Gastrocnemius medialis (tissue), 4 donors: ENCODE data around the gene CSN3. TPM values are rescaled to one million over a fixed set of nuclear protein-coding genes. Genes with fewer than 3 reads are reported as not detected.

Experiments
- ATAC-seq, 2 donors: fragments of 150-250 bp; one replicate each; pipeline ENCODE4 v1.9.1; 2016
- DNase-seq, 2 donors: peaks; one replicate each; pipeline ENCODE4 v3.0.0-alpha.2; 2019
- H3K27ac ChIP-seq, 4 donors: fragments of 200-600 bp; sonication (generic); 1 replicate in 1 of 4; 2 replicates in 3 of 4; pipeline ENCODE4 v1.5.1; 2016 to 2018; ENCODE audit warnings: mild to moderate bottlenecking in 2 of 4, moderate library complexity in 1 of 4
- H3K27me3 ChIP-seq, 3 donors: fragments of 200-600 bp; sonication (generic) in 2 of 3; 1 replicate in 1 of 3; 2 replicates in 2 of 3; pipeline versions ENCODE4 v1.5.1 to v1.6.0; 2016 to 2019; ENCODE audit warnings: mild to moderate bottlenecking in 1 of 3, moderate library complexity in 1 of 3
- H3K36me3 ChIP-seq, 2 donors: fragments of 200-600 bp; sonication (generic) in 1 of 2; one replicate each; pipeline ENCODE4 v1.5.1; 2017 to 2018
- H3K4me1 ChIP-seq, 2 donors: fragments of 200-600 bp; sonication (generic) in 1 of 2; one replicate each; pipeline ENCODE4 v1.5.1; 2016 to 2017; ENCODE audit warnings: mild to moderate bottlenecking in 2 of 2
- H3K4me3 ChIP-seq, 4 donors: fragments of 200-600 bp; sonication (generic) in 3 of 4; 1 replicate in 1 of 4; 2 replicates in 3 of 4; pipeline ENCODE4 v1.5.1; 2016 to 2019; ENCODE audit warnings: mild to moderate bottlenecking in 2 of 4
- H3K9me3 ChIP-seq, 3 donors: fragments of 200-600 bp; sonication (generic) in 2 of 3; 1 replicate in 1 of 3; 2 replicates in 2 of 3; pipeline ENCODE4 v1.5.1; 2016 to 2019
- POLR2A ChIP-seq, 2 donors: fragments of 450-650 bp; IDR thresholded peaks; one replicate each; pipeline ENCODE4 v1.6.1; 2017; ENCODE audit warnings: antibody characterized with exemption in 2 of 2, mild to moderate bottlenecking in 2 of 2, moderate library complexity in 2 of 2
- in situ Hi-C, 4 donors: fragments of 200-750 bp; cut with MboI; loops; one replicate each; pipeline versions ENCODE4 v1.15.0 to v1.8.0; 2017; ENCODE audit warnings: low sequenced_read_pairs in 4 of 4
- intact Hi-C: fragments of 100-400 bp; cut with DNase I; formaldehyde crosslinking; loops from one replicate; pipeline ENCODE4 v1.15.1; 2023; ENCODE audit warnings: low total_unique reads
- total RNA-seq, 4 donors: library from RNA; depleted of rRNA; stranded (reverse); fragments of >200 nt; gene quantifications; one replicate each; pipeline versions ENCODE4 v1.1.0 to v1.2.3, GENCODE V29; 2016
- TF ChIP-seq, protein P1 (sequence below), 5 experiments: fragments of 450-650 bp in 3 of 5; fragments of 200-600 bp in 2 of 5; sonication (generic) in 2 of 5; IDR thresholded peaks in 4 of 5; conservative IDR thresholded peaks in 1 of 5; 1 replicate in 4 of 5; 2 replicates in 1 of 5; pipeline ENCODE4 v1.5.1; 2016 to 2019; ENCODE audit warnings: antibody characterized with exemption in 5 of 5, mild to moderate bottlenecking in 3 of 5, moderate library complexity in 3 of 5

Gene CSN3
- total RNA-seq, 4 donors from 2014 or later: not detected

GRCh38 chr4:70288651-70289050 lies 46.3 kb downstream of the CSN3 start:
- Histone ChIP-seq H3K9me3 (no peaks in the 10 kb centered on the region), H3K4me3 (no peak overlapping the region), H3K27me3 (no peaks in the 10 kb centered on the region), H3K4me1 (no peaks in the 10 kb centered on the region), H3K27ac (no peak overlapping the region), H3K36me3 (no peaks in the 10 kb centered on the region)
- in situ Hi-C loops (no loop called here), intact Hi-C loops (no loop called here)
- DNase-seq: no peak
- TF ChIP-seq, protein P1, sequence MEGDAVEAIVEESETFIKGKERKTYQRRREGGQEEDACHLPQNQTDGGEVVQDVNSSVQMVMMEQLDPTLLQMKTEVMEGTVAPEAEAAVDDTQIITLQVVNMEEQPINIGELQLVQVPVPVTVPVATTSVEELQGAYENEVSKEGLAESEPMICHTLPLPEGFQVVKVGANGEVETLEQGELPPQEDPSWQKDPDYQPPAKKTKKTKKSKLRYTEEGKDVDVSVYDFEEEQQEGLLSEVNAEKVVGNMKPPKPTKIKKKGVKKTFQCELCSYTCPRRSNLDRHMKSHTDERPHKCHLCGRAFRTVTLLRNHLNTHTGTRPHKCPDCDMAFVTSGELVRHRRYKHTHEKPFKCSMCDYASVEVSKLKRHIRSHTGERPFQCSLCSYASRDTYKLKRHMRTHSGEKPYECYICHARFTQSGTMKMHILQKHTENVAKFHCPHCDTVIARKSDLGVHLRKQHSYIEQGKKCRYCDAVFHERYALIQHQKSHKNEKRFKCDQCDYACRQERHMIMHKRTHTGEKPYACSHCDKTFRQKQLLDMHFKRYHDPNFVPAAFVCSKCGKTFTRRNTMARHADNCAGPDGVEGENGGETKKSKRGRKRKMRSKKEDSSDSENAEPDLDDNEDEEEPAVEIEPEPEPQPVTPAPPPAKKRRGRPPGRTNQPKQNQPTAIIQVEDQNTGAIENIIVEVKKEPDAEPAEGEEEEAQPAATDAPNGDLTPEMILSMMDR (IDR thresholded peaks at IDR 0.05 in 4 of 5, conservative IDR thresholded peaks at IDR 0.05 in 1 of 5): no peak
- TF ChIP-seq POLR2A (IDR thresholded peaks at IDR 0.05): no peak
- ATAC-seq: no peak

DNA sequence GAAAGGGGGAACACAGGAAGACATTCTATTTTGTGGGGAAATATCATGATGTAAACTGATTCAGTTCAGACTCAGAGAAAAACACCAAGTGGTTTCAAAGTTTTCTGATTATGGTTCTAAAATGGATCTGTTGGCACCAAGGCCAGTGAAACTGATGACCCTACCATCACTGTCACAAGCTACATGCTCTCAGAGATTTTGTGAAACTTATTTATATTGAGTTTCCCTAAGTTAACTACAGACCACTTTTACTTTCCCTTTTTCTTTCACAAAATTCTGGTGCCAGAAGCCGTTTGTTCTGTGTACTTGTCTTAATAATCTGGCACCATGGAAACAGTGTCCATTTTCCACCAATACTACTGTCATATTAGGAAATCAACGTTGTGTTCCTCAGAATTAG lies 48.9 kb downstream of the CSN3 start:
- Histone ChIP-seq H3K9me3 (no peaks in the 10 kb centered on the region), H3K4me3 (no peak overlapping the region), H3K27me3 (no peaks in the 10 kb centered on the region), H3K27ac (no peak overlapping the region), H3K4me1 (no peaks in the 10 kb centered on the region), H3K36me3 (no peaks in the 10 kb centered on the region)
- intact Hi-C loops (no loop called here), in situ Hi-C loops (no loop called here)
- no peak for TF ChIP-seq POLR2A (IDR thresholded peaks at IDR 0.05)
- TF ChIP-seq, protein P1 (IDR thresholded peaks at IDR 0.05 in 4 of 5, conservative IDR thresholded peaks at IDR 0.05 in 1 of 5): no peak
- no peak for ATAC-seq
- DNase-seq: no peak

DNA sequence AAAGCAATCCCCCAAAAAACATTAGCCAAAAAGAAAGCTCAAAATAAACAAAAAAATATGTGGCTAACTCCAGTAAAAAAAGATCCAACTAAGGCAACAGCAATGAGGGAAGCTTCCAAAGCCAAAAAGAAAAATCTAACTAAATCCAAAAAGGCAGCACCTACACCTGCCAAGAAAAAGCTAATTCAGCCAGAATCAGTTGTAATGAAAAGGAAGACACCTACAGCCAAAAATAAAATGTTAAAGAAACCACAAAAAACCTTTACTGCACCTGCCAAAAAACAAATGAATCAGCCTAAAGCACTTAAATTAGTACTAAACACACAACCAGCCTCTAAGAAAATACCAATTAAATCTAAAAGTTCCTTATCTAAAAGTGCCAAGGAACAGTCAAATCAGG lies 55.2 kb downstream of the CSN3 start:
- in situ Hi-C loops (no loop called here), intact Hi-C loops (no loop called here)
- TF ChIP-seq POLR2A (IDR thresholded peaks at IDR 0.05): no peak
- TF ChIP-seq, protein P1 (IDR thresholded peaks at IDR 0.05 in 4 of 5, conservative IDR thresholded peaks at IDR 0.05 in 1 of 5): no peak
- DNase-seq (no peak), ATAC-seq (no peak)
- H3K27me3 ChIP-seq: no peaks in the 10 kb centered on the region
- H3K9me3 ChIP-seq: no peaks in the 10 kb centered on the region
- no peak overlapping the region for H3K4me3 ChIP-seq
- no peak overlapping the region for H3K27ac ChIP-seq
- H3K36me3 ChIP-seq: no peaks in the 10 kb centered on the region
- H3K4me1 ChIP-seq: no peaks in the 10 kb centered on the region

GRCh38 chr4:70298051-70298450 lies 55.7 kb downstream of the CSN3 start:
- H3K4me3 ChIP-seq: no peak overlapping the region
- no peak overlapping the region for H3K27ac ChIP-seq
- no peaks in the 10 kb centered on the region for H3K4me1 ChIP-seq
- no peak for TF ChIP-seq POLR2A (IDR thresholded peaks at IDR 0.05)
- TF ChIP-seq, protein P1 (IDR thresholded peaks at IDR 0.05 in 4 of 5, conservative IDR thresholded peaks at IDR 0.05 in 1 of 5): no peak
- DNase-seq: no peak
- H3K9me3 ChIP-seq: no peaks in the 10 kb centered on the region
- intact Hi-C loops (no loop called here), in situ Hi-C loops (no loop called here)
- ATAC-seq: no peak
- H3K27me3 ChIP-seq: no peaks in the 10 kb centered on the region
- H3K36me3 ChIP-seq: no peaks in the 10 kb centered on the region

DNA sequence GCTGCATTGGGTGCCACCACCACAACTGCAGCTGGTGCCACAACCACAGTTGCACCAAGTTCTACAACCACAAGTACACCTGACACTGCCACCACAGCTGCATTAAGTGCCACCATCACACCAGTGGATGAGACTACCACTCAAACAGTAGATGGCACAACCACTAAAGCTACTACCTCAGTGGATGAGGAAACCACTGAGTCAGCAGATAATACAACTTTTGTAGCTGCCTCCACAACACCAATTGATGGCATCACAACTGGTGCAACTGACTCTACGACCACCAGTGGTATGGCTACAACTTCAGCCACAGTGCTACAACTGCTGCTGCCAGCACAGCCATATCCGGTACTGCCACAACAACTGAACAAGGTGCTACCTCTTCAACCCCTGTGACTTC lies 57.2 kb downstream of the CSN3 start:
- DNase-seq (no peak), ATAC-seq (no peak)
- in situ Hi-C loops: no loop called here
- intact Hi-C loops: no loop called here
- no peak overlapping the region for H3K4me3 ChIP-seq
- no peaks in the 10 kb centered on the region for H3K36me3 ChIP-seq
- H3K4me1 ChIP-seq: no peaks in the 10 kb centered on the region
- H3K27ac ChIP-seq: no peak overlapping the region
- TF ChIP-seq, protein P1 (IDR thresholded peaks at IDR 0.05 in 4 of 5, conservative IDR thresholded peaks at IDR 0.05 in 1 of 5): no peak
- no peak for TF ChIP-seq POLR2A (IDR thresholded peaks at IDR 0.05)
- no peaks in the 10 kb centered on the region for H3K9me3 ChIP-seq
- H3K27me3 ChIP-seq: no peaks in the 10 kb centered on the region
